A673 (cell line): ENCODE measurements around the gene PRMT7.

Experiments used
- EZH2 ChIP-seq: fragments of 200-600 bp; sonication (generic); IDR thresholded peaks from 2 replicates; pipeline ENCODE4 v1.6.1; 2017; ENCODE audit warnings: borderline replicate concordance, low read depth, mild to moderate bottlenecking, mixed read lengths, antibody characterized with exemption, low read length; ENCODE audit not compliant: poor library complexity, severe bottlenecking
- TF ChIP-seq, protein P1 (sequence below): fragments of 300-800, 200-600 bp; sonication (generic); conservative IDR thresholded peaks from 2 replicates; pipeline ENCODE4 v1.5.1; 2017; ENCODE audit warnings: low read depth, mild to moderate bottlenecking, antibody characterized with exemption, low read length, moderate library complexity, mixed read lengths

DNA sequence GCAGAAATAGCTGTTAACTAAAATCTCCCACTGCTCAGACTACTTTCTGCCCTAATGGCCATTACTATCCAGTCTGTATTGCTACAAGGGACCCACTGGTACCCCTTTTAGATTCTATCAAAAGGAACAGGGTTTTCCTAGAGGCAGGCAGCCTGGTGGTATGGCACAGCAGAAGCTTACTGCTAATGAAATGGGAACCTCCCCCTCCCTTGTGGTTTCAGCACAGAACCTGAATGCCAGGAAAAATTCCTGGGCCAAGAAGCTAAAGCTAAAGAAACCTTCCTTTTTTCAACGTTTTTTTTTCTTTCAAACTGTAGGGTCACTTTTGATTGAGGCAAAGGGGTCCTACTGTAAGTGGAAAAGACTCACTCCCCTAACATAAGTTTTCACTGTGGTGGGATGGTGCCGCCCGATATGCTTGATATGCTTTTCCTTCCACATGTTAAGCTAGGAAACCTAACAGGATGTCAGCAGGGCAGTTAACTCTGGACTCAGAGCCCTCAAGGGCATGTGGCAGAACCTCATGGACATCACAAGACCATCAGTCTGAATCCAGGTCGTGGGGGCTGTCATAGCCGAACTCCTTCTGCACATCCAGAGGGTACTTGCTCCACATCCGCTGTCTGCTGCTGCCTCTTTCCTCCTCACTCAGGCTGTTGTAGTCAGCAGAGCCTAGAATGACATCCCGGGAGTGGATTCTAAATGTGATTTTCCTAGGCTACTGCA, 9.9 kb upstream of the PRMT7 start:
- TF ChIP-seq, protein P1, sequence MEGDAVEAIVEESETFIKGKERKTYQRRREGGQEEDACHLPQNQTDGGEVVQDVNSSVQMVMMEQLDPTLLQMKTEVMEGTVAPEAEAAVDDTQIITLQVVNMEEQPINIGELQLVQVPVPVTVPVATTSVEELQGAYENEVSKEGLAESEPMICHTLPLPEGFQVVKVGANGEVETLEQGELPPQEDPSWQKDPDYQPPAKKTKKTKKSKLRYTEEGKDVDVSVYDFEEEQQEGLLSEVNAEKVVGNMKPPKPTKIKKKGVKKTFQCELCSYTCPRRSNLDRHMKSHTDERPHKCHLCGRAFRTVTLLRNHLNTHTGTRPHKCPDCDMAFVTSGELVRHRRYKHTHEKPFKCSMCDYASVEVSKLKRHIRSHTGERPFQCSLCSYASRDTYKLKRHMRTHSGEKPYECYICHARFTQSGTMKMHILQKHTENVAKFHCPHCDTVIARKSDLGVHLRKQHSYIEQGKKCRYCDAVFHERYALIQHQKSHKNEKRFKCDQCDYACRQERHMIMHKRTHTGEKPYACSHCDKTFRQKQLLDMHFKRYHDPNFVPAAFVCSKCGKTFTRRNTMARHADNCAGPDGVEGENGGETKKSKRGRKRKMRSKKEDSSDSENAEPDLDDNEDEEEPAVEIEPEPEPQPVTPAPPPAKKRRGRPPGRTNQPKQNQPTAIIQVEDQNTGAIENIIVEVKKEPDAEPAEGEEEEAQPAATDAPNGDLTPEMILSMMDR = no peak
- no peak for TF ChIP-seq EZH2
